ENCODE data around the gene SLC38A10.

DNA sequence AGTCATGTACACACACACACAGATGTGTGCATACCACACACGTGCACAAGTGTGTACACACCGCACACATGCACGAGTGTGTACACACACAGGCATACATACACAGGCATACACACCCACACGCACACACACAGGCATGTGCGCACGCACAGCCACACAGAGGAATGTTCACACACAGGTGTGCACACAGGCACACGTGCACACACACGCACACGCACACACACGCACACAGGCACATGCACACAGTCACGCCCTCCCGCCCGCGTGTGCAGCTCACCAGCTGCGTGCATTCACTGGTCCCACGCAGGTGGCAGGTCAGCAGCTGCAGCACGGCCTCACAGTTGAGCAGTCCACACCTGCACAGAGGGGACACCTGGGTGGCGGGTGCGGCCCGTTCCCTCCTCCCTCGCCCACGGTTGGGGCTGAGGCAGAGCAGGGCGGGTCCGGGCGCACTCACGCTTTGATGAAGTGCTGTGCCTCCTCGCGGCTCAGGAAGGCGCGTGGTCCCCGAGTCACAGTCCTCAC, 63.9 kb downstream of the SLC38A10 start:
- no peak for TF ChIP-seq CTCF (IDR thresholded peaks at IDR 0.05; ENCODE audit: low read length)
- TF ChIP-seq EZH2 (IDR thresholded peaks at IDR 0.05; ENCODE audit: borderline replicate concordance, low read length): no peak

Data from OCI-LY1 (cell line).